GM19397 (cell line): ENCODE results near the gene SIRT6.
"Not testable (repeated sequence)": the region's sequence is repeated elsewhere in the genome, so short reads cannot be mapped to it uniquely, and the experiment has no call there.

ENCODE experiments used
- ATAC-seq: cut with Tn5 transposase; IDR thresholded peaks from one replicate; pipeline ENCODE4 v1.9.1; 2021; ENCODE audit warnings: mild to moderate bottlenecking, moderate library complexity; ENCODE audit not compliant: unreplicated experiment

SIRT6 gene

DNA sequence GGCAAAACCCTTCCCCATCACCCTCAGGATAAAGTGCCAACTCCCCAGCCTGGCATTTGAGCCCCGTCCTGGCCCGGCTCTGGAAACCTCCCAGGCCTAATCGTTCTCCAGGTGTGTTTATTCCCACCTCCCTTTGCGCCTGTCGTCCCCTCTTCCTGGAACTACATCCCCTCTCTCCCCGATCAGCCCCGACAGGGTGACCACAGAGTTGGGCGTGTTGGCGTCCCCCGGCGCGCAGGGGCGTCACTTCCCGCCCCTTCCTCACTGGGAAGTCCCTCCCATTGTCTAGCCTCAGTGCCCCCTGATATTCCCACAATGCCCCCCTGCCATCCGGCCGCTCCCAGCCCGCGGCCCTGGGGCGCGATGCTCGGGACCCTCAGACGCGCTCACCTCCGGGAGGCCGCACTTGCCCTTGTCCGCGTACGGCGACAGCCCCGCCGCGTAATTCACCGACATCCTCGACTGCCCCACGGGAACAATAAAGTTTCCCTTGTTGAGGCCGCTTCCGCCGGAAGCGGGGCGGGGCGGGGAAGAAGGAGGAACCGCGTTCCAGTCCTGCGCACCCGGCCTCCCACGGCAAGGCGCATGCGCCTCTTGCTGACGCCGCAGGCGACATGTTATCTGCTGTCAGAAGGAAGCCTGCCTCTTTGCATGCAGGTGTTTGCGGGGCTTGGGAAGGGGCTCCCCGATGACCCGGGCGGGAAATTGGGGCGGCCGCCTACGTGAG lies at the start of gene SIRT6, which contains the start of gene ANKRD24:
Gene SIRT6, minus strand, starts transcription at position 480 of the 727 bp plus-strand sequence. Its CDS starts 24 bp downstream, at position 456.
Gene ANKRD24, plus strand, starts transcription at position 606 of the 727 bp plus-strand sequence. CDS start 3,737 bp downstream, outside the sequence.
- peak; percentile 79 for ATAC-seq

DNA sequence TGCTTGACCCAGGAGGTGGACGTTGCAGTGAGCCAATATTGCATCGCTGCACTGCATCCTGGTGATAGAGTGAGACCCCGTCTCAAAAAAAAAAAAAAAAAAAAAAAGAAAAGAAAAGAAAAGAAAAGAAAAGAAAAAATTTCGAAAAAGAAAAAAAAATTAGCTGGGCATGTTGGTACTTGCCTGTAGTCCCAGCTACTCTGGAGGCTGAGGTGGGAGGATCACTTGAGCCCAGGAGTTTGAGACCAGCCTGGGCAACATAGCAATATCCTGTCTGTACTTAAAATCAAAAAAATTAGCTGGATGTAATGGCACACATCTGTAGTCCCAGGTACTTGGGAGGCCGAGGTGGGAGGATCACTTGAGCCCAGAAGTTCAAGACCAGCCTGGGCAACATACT lies 49.8 kb upstream of the SIRT6 start:
- not testable (repeated sequence) for ATAC-seq

DNA sequence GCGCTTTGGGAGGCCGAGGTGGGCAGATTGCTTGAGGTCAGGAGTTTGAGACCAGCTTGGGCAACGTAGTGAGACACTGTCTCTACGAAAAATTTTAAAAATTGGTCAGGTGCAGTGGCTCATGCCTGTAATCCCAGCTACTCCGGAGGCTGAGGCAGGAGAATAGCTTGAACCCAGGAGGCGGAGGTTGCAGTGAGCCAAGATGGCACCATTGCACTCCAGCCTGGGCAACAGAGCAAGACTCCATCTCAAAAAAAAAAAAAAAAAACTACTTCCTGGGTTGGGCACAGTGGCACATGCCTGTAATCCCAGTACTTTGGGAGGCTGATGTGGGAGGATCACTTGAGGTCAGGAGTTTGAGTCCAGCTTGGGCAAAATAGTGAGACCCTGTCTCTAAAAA lies 49.2 kb upstream of the SIRT6 start:
- not testable (repeated sequence) for ATAC-seq

DNA sequence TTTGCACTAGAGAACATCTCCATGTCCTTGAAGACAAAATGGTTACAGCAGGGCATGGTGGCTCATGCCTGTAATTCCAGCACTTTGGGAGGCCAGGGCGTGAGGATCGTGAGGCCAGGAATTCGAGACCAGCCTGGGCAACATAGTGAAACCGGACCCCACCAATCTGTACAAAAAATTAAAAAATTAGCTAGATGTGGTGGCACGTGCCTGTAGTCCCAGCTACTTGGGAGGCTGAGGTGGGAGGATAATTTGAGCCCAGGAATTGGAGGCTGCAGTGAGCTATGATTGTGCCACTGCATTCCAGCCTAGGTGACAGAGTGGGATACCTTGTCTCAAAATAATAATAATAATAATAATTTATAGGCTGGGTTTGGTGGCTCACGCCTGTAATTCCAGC lies 47.9 kb upstream of the SIRT6 start:
- not testable (repeated sequence) for ATAC-seq

DNA sequence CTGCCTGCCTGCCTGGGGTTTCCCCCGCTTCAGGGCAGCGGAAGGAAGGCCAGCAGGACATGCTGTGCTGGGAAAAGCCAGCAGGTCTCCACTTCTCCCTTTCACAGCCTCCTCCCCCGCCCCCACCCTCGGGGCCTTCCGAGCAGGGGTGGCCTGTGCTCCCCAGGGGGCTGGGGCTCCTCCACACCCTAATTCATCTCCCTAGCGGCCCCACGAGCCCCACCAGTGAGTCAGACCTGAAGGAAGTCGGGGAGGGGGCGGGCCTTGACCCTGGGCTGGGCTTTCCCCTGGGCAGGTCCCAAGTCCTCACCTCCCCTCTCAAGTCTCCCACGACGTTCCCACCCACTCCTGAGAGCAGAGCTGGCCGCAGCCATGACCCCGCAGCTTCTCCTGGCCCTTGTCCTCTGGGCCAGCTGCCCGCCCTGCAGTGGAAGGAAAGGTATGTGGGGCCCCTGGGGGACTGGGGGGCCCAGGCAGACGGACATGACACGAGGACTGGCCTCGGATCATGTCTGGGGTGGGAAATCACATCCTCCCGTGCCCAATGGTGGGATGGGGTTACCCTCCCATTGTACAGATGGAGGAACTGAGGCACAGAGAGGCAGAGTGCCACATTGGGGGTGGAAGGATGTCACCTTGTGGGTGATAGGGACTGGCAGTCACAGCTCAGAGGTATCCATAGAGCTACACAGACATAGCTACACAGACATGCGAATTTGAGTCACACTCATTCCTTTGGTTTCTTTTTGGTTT lies 47.0 kb upstream of the SIRT6 start, which contains the start of gene EBI3:
Gene EBI3, plus strand, starts transcription at position 345 of the 753 bp plus-strand sequence. Its CDS starts 28 bp downstream, at position 373.
- peak; percentile 53 for ATAC-seq

DNA sequence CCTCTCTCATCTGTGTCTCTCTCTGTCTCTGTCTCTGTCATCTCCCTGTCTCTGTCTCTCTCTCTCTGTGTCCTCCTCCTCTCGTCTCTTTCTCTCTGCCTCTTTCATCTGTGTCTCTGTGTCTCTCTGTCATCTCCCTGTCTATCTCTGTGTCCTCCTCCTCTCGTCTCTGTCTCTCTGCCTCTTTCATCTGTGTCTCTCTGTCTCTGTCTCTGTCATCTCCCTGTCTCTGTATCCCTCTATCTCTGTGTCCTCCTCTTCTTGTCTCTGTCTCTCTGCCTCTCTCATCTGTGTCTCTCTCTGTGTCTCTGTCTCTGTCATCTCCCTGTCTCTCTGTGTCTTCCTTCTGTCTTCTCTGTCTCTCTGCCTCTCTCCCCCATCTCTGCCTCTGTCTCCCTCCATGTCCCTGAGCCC lies 46.4 kb upstream of the SIRT6 start:
- ATAC-seq: no peak

DNA sequence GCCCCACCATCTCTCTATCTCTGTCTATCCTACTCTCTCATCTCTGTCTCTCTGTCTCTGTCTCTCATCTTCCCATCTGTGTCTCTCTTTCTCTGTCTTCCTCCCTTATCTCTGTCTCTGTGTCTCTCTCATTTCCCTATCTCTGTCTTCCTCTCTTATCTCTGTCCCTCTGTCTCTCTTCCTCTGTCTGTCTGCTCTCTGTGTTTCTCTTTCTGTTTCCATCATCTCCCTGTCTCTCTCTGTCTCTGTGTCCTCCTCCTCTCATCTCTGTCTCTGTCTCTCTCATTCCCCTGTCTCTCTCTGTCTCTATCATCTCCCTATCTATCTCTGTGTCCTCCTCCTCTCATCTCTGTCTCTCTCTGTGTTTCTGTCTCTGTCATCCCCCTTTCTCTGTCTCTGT lies 45.4 kb upstream of the SIRT6 start:
- ATAC-seq: no peak

DNA sequence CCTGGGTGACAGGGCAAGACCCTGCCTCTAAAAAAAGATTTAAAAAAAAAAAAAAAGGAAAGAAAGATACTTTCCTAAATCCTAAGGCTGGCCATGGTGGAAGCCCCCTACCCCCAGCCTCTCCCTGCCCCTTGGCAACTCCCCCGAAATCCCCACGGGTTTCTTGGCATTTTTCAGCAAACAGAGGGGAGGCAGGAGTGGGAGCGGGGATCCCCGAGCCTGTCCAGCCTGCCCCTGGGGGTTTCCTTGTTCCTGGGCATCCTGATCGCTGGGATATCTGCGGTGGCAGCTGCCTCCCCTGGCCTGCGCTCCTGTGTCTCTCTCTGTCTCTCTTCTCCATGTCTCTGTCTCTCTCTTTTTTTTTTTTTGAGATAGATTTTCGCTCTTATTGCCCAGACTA lies 43.5 kb upstream of the SIRT6 start:
- no peak for ATAC-seq

DNA sequence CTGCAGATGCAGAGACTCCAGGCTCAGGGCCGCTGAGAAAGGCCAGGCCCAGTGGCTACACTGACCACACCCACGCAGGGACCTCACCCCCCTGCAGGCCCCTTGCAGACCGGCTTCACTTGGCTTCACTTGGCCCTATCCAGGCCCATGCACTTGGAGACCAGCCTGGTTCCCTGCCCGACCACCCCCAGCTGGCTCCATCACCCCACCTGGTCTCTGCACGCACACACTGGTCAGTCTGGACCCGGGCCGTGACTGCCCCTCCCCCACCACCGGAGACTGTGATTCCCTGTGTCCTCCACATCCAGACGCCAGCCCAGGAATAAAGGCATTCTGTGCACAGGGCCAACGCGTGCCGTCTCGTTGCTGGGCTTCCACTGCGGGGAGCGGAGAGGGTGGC lies 42.1 kb upstream of the SIRT6 start:
- no peak for ATAC-seq

DNA sequence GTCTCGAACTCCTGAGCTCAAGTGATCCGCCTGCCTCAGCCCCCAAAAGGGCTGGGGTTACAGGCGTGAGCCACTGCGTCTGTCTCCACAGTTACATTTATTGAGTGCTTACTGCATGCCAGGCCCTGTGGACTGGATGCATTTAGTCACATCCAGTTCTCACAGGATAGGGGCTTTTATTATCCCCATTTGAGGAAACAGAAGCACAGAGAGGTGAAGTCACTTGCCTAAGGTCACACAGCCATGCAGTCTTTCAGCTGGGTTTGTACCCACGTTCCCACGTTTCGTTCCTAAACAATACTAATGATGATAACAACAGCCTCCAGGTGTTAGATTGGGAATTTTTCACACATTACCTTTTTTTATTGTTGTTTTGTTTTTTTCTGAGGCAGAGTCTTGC lies 37.8 kb upstream of the SIRT6 start:
- ATAC-seq: no peak

DNA sequence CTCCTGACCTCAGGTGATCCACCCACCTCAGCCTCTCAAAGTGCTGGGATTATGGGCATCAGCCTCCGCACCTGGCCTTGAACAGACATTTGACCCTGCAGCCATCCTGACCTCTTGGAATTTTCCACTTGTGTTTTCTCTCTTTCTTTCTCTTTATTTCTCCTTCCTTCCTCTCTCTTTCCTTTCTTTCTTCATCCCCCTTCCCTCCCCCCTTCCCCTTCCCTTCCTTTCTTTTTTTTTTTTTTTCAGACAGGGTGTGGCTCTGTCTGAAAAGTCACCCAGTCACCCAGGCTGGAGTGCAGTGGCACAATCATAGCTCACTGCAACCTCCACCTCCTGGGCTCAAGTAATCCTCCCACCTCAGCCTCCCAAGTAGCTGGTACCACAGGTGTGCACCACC lies 36.2 kb upstream of the SIRT6 start:
- ATAC-seq: not testable (repeated sequence)

DNA sequence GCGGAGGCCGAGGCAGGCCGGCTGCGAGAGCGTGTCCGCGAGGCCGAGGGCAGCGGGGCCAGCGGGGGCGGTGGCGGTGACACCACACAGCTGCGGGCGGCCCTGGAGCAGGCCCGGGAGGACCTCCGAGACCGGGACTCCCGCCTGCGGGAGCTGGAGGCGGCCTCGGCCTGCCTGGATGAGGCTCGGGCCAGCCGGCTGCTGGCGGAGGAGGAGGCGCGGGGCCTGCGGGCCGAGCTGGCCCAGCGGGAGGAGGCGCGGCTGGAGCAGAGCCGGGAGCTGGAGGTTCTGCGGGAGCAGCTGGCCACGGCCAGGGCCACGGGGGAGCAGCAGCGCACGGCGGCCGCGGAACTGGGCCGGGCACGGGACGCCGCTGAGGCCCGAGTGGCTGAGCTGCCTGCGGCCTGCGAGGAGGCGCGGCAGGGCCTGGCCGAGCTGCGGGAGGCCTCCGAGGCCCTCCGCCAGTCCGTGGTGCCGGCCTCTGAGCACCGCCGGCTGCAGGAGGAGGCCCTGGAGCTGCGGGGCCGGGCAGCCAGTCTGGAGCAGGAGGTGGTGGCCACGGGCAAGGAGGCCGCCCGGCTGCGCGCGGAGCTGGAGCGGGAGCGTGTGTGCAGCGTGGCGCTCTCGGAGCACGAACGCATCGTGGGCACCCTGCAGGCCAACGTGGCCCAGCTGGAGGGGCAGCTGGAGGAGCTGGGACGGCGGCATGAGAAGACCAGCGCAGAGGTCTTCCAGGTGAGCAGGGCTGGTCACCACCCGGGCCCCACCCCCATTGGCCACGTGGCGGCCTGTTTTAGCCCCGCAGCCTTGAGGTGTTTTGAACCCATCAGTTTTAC lies 35.3 kb upstream of the SIRT6 start:
- ATAC-seq: no peak

DNA sequence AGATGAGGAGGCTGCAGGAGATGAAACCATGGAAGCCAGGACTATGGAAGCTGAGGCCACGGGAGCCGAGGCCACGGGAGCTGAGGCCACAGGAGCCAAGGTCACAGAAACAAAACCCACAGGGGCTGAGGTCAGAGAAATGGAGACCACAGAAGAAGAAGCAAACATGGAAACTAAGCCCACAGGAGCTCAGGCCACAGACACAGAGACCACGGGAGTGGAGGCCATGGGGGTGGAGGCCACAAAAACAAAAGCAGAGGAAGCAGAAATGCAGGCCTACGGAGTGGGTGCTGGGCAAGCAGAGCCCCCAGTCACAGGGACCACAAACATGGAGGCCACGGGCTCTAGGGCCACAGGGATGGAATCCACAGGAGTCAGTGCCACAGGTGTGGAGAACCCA lies 34.5 kb upstream of the SIRT6 start:
- no peak for ATAC-seq

DNA sequence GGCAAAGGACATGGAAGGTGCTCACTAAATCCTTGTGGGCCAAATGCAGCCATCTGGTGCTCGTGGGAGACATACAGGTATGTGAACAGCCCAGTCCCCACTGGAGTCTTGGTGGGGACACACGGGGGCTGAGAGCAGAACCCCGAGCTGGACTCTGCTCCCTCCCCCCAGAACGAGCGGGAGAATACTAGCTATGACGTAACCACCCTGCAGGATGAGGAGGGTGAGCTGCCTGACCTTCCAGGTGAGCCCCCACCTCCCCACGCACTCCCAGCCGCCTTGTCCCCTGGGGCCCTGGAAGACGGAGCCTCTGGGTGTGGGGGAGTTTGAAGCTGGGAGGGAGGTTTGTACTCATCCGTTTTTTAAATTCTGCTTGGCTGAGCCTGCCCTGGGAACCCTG lies 33.4 kb upstream of the SIRT6 start:
- ATAC-seq: no peak

DNA sequence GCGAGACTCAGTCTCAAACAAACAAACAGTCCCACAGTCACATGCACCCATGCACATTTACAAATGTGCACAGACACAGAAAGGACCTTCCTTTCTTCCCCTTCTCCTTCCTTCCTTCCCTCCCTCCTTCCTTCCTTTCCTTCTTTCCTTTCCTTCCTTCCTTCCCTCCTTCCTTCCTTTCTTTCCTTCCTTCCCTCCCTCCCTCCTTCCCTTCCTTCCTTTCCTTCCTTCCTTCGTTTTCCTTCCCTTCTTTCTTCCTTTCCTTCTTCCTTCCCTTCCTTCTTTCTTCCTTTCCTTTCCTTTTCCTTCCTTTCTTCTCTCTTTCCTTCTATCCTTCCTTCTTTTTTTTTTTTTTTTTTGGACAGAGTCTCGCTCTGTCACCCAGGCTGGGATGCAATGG lies 30.8 kb upstream of the SIRT6 start:
- ATAC-seq: no peak

DNA sequence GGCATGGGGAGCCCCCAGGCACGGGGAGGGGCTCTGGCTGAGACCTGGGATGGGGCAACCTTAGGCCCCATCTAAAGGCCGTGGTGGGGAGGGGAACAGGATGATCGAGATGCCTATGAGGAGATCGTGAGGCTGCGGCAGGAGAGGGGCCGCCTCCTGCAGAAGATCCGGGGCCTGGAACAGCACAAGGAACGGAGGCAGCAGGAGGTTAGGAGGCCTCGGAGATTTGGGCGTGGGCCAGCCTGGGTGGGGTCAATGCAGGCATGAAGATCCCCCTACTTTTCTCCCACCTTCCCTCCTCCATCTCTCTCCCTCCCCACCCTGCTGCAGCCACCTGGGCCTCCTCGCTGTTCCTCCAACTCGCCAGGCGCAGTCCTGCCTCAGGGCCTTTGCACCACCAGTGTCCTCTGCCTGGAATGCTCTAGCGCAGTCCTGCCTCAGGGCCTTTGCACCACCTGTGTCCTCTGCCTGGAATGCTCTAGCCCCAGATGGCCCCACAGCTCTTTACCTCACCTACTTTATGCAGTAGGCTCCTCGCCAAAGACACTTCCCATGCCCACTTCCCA lies 27.9 kb upstream of the SIRT6 start:
- ATAC-seq: no peak

DNA sequence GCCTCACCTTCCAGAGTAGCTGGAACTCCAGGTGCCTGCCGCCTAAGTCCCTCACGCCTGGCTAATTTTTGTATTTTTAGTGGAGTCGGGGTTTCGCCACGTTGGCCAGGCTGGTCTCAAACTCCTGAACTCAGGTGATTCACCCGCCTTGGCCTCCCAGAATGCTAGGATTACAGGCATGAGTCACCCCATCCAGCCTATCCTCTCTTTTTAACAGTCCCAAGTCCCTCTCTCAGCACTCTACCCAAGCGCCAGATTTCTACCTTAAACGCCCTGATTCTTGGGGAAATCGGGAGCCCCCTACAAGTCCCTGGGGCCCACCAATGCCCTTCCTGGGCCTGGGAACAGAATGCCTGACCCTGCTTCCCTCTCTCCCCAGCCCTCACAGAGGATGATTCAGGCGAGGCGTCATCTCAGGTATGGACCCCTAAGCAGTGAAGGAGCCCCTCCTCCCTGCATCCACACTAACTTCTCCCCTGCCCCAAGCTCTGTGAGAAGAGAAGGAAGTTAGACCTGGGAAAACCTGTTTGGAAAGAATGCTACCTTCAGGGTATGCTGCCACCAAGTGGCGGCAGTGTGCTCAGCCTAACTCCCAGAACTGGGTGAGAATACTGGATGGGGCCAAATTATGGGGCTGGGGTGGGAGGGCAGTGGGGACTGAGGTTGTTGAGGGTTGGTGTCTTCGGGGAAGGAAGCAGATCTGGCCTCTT lies 26.2 kb upstream of the SIRT6 start:
- no peak for ATAC-seq

DNA sequence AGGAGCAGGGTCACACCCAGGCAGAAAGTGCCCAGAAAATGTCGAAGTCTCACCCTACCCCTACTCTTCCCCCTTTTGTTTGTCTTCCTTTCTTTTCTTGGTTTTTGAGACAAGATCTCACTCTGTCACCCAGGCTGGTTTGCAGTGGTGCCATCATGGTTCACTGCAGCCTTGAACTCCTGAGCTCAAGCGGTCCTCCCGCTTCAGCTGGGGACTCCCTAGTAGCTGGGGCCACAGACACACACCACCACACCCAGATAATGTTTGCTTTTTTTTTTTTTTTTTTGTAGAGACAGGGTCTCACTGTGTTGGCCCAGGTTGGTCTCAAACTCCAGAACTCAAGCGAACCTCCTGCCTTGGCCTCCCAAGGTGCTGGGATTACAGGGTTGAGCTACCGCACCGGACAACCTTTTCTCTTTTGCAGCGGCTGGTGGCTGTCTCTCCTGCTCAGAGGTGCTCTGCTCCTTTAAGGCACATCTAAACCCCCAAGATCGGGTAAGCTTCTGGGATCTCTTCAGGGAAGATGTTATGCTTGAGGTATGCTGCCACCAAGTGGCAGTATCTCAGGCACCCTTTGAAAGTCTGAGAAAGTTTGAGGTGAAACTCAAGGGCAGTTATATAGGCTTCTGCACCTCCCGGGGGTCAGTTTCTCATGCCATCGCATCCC lies 24.6 kb upstream of the SIRT6 start:
- ATAC-seq: no peak

DNA sequence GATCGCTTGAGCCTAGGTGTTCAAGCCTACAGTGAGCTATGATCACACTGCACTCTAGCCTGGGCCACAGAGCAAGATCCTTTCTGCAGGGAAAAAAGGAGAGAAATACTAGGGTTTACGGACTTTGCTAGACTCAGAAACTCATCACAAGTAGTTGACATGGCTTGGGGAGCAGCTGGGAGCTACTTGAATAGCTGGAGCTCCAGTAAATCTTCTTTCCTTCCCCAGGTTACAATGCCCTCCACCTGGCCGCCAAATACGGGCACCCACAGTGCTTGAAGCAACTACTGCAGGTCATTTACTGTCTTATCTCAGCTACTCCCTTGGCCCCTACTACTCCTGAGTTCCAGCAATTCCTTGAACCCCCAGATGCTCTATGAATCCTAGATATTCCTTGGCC lies 19.4 kb upstream of the SIRT6 start:
- no peak for ATAC-seq
